ENCODE data around the gene ATG4C. TPM values are rescaled to one million over a fixed set of nuclear protein-coding genes. Genes with fewer than 3 reads are reported as not detected.
A peak's percentile ranks its signal among the peaks of the same experiment; 100 is the strongest.

ATG4C gene
- total RNA-seq, 4 donors from 2014 or later: 3.9 to 14.2 (median 7.7) TPM

DNA sequence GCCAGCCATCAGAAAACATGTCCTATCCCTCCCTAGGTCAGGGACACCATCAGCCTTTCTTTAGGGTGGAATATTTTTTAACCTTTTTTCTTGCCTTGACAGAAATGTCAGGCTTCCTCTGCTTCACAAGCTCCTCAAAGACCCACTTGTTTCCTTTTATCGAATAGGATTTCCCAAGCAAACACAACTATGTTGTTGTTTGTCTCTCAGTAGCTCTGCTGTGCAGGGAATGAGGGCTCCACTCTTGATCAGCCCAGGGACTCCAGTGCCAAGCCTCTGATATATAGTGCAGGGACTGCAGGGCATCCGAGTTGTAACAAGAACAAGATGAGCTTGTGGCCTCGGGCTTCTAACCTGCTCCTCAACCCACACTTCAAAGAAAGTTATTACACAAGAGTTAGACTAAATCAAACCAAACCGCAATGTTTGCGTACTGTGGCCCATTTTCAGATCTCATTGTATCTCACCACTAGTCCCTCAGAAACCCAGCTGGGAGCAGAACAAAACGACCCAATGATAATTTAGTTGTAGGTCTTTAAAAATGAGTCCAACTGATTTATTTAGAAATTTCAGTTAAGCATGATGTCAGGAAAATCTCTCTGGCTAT, 108.1 kb downstream of the ATG4C start:
- Histone ChIP-seq H3K4me3 (no peak overlapping the region), H3K4me1 (peaks cover 0 to 3% (median 0%) of the 10 kb centered on the region in 4 donors), H3K36me3 (no peaks in the 10 kb centered on the region), H3K27me3 (no peaks in the 10 kb centered on the region), H3K27ac (peak overlapping the region in 2 of 4 donors; percentile 56 to 57), H3K9me3 (no peaks in the 10 kb centered on the region)
- no peak for TF ChIP-seq EP300 (IDR thresholded peaks at IDR 0.05)
- no peak for TF ChIP-seq POLR2A (IDR thresholded peaks at IDR 0.05)
- no peak for TF ChIP-seq CTCF (IDR thresholded peaks at IDR 0.05)
- DNase-seq (ENCODE audit: low spot score in 2 of 2): no peak
- 45 to 56% methylated on average over 6 of the region's 6 CpGs for WGBS, 2 donors

DNA sequence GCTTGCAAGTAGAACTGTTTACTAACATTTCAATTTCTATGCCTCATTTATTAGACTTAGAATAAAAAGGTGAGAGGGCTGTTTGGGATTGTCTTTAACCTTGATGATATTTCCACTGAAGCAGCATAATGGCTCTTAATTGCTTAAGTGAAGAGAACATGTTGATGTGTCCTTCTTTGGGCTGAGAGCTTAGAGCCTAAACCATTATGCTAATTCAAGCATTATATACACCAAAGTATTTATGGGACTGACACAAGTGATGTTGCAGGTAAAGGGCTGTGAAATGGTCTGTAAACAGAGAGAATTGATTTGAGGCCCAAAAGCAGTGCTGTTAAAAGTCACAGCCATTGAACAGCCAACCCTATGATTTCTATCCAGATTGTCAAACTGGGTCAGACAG, 113.9 kb downstream of the ATG4C start:
- Histone ChIP-seq H3K9me3 (no peaks in the 10 kb centered on the region), H3K4me3 (no peak overlapping the region), H3K4me1 (peaks cover 0 to 3% (median 0%) of the 10 kb centered on the region in 4 donors), H3K27me3 (no peaks in the 10 kb centered on the region), H3K27ac (no peak overlapping the region), H3K36me3 (no peaks in the 10 kb centered on the region)
- DNase-seq (ENCODE audit: low spot score in 2 of 2): no peak
- TF ChIP-seq POLR2A (IDR thresholded peaks at IDR 0.05): no peak
- TF ChIP-seq CTCF (IDR thresholded peaks at IDR 0.05): no peak
- no peak for TF ChIP-seq EP300 (IDR thresholded peaks at IDR 0.05)

GRCh38 chr1:62900566-62900965, 116.6 kb downstream of the ATG4C start:
- 95 to 100% methylated on average over 1 of the region's 1 CpG for WGBS, 2 donors

GRCh38 chr1:62901650-62902049, 117.7 kb downstream of the ATG4C start:
- Histone ChIP-seq H3K4me1 (peaks cover 0 to 4% (median 0%) of the 10 kb centered on the region in 4 donors), H3K27ac (no peak overlapping the region), H3K36me3 (no peaks in the 10 kb centered on the region), H3K27me3 (no peaks in the 10 kb centered on the region), H3K9me3 (no peaks in the 10 kb centered on the region), H3K4me3 (no peak overlapping the region)
- no peak for DNase-seq (ENCODE audit: low spot score in 2 of 2)
- WGBS, 2 donors: 89 to 91% methylated on average over 1 of the region's 1 CpG
- TF ChIP-seq EP300 (IDR thresholded peaks at IDR 0.05) (no peak), POLR2A (IDR thresholded peaks at IDR 0.05) (no peak), CTCF (IDR thresholded peaks at IDR 0.05) (no peak)

More at GRCh38 chr1:62900566-62900965, 116.6 kb downstream of the ATG4C start:
- no peak for DNase-seq (ENCODE audit: low spot score in 2 of 2)
- H3K27me3 ChIP-seq: no peaks in the 10 kb centered on the region
- H3K4me3 ChIP-seq: no peak overlapping the region
- TF ChIP-seq EP300 (IDR thresholded peaks at IDR 0.05) (no peak), POLR2A (IDR thresholded peaks at IDR 0.05) (no peak), CTCF (IDR thresholded peaks at IDR 0.05) (no peak)
- no peaks in the 10 kb centered on the region for H3K4me1 ChIP-seq
- no peaks in the 10 kb centered on the region for H3K36me3 ChIP-seq
- no peaks in the 10 kb centered on the region for H3K9me3 ChIP-seq
- H3K27ac ChIP-seq: no peak overlapping the region

GRCh38 chr1:62903522-62903921, 119.6 kb downstream of the ATG4C start:
- no peaks in the 10 kb centered on the region for H3K27me3 ChIP-seq
- TF ChIP-seq CTCF (IDR thresholded peaks at IDR 0.05) (no peak), EP300 (IDR thresholded peaks at IDR 0.05) (no peak), POLR2A (IDR thresholded peaks at IDR 0.05) (no peak)
- no peak for DNase-seq (ENCODE audit: low spot score in 2 of 2)

More at GRCh38 chr1:62903522-62903921, 119.6 kb downstream of the ATG4C start:
- H3K27ac ChIP-seq: no peak overlapping the region
- 92 to 94% methylated on average over 12 of the region's 12 CpGs for WGBS, 2 donors
- H3K36me3 ChIP-seq: no peaks in the 10 kb centered on the region
- H3K4me1 ChIP-seq: peaks cover 0 to 4% (median 0%) of the 10 kb centered on the region in 4 donors
- H3K9me3 ChIP-seq: no peaks in the 10 kb centered on the region
- H3K4me3 ChIP-seq: no peak overlapping the region
